MM.1S (cell line): ENCODE results near the gene SEMA6A.

Source experiments
- EZH2 ChIP-seq: fragments of 300-600 bp; sonication (generic); optimal IDR thresholded peaks from 2 replicates; pipeline ENCODE3; 2017; ENCODE audit warnings: low read depth, mild to moderate bottlenecking, antibody characterized with exemption, low read length, mixed read lengths
- TF ChIP-seq, protein P1 (sequence below): fragments of 300-600 bp; sonication (generic); IDR thresholded peaks from 2 replicates; pipeline ENCODE4 v1.5.1; 2016; ENCODE audit warnings: antibody characterized with exemption, low read length, mixed read lengths

DNA sequence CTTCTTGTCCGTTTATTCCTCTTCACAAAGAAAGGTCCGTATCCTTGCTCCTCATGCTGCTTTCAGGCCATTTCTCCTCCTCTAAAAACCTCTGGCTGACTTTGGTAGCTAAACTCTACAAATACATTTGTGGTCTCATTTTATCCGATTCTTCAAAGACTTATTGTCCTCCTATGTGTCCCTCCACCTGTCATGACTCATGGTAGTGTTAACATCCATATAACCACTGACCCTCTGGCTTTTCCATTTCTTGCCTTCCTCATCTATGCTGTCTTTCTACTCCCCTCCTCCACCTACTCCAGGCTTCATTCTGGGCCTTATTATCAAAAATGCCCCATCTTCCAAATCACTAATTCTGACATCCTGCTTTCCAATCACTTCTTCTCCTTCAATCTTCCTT, 4.1 kb upstream of the SEMA6A start:
- TF ChIP-seq, protein P1, sequence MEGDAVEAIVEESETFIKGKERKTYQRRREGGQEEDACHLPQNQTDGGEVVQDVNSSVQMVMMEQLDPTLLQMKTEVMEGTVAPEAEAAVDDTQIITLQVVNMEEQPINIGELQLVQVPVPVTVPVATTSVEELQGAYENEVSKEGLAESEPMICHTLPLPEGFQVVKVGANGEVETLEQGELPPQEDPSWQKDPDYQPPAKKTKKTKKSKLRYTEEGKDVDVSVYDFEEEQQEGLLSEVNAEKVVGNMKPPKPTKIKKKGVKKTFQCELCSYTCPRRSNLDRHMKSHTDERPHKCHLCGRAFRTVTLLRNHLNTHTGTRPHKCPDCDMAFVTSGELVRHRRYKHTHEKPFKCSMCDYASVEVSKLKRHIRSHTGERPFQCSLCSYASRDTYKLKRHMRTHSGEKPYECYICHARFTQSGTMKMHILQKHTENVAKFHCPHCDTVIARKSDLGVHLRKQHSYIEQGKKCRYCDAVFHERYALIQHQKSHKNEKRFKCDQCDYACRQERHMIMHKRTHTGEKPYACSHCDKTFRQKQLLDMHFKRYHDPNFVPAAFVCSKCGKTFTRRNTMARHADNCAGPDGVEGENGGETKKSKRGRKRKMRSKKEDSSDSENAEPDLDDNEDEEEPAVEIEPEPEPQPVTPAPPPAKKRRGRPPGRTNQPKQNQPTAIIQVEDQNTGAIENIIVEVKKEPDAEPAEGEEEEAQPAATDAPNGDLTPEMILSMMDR = no peak
- no peak for TF ChIP-seq EZH2
